Endothelial cell of umbilical vein (primary cell): ENCODE data around the gene FICD. TPM values are rescaled to one million over a fixed set of nuclear protein-coding genes. Genes with fewer than 3 reads are reported as not detected.

Experiments used
- BruUV-seq: library from RNA; stranded (reverse); fragments of 400-500 nt; replicated peaks from 2 replicates; lab custom pipeline; 2021; lab: Mats Ljungman, UMichigan
- CTCF ChIA-PET: fragments of 300-600, 350-600 bp; sonication (Branson Sonifier 250); formaldehyde crosslinking; loops from one replicate; lab custom pipeline; 2021; ENCODE audit warnings: antibody characterized with exemption, inconsistent platforms; lab: Charles Lee
- POLR2A ChIA-PET: fragments of 300-600, 350-600 bp; sonication (Branson Sonifier 250); formaldehyde crosslinking; loops from one replicate; lab custom pipeline; 2021; ENCODE audit warnings: antibody characterized with exemption, inconsistent platforms; lab: Charles Lee
- DNase-seq: peaks from one replicate; pipeline ENCODE4 v3.0.0-alpha.2; 2011; ENCODE audit warnings: low read depth, low spot score
- FAIRE-seq: peaks from 2 replicates; lab custom pipeline; 2011; peaks lifted over from hg19 to GRCh38; lab: Jason Lieb, UNC
- H2AFZ ChIP-seq: 2 replicates; pipeline ENCODE4 v1.6.0; 2012; ENCODE audit warnings: low read depth, low read length, control low read depth, inconsistent platforms
- H3K27ac ChIP-seq: 2 replicates; pipeline ENCODE4 v1.5.1; 2011; ENCODE audit warnings: low read depth, mild to moderate bottlenecking, control low read depth, low read length, moderate library complexity; ENCODE audit not compliant: insufficient read depth
- H3K27me3 ChIP-seq, 2 experiments: 2 replicates each; pipeline versions ENCODE4 v1.6.0 to v1.6.1; 2011; ENCODE audit warnings: low read length in 2 of 2, mixed read lengths in 1 of 2; ENCODE audit not compliant: control insufficient read depth in 2 of 2, insufficient read depth in 2 of 2
- H3K36me3 ChIP-seq, 2 experiments: 2 replicates in 1 of 2; 3 replicates in 1 of 2; pipeline ENCODE4 v1.5.1; 2011; ENCODE audit warnings: low read length in 2 of 2, mild to moderate bottlenecking in 1 of 2, moderate library complexity in 1 of 2; ENCODE audit not compliant: control insufficient read depth in 2 of 2, insufficient read depth in 2 of 2; ENCODE audit errors: extremely low read depth in 1 of 2
- H3K4me1 ChIP-seq: 3 replicates; pipeline ENCODE4 v1.5.1; 2011; ENCODE audit warnings: mild to moderate bottlenecking, low read length; ENCODE audit not compliant: control insufficient read depth, insufficient read depth; ENCODE audit errors: extremely low read depth
- H3K4me2 ChIP-seq: 2 replicates; pipeline ENCODE4 v1.6.1; 2011; ENCODE audit warnings: low read length, control low read depth, mixed read lengths; ENCODE audit not compliant: insufficient read depth
- H3K4me3 ChIP-seq, 3 experiments: fragments of 200-600 bp in 1 of 3; sonication (generic), shearing (Covaris generic) in 1 of 3; replicated peaks in 1 of 3; 2 replicates each; pipeline ENCODE4 v1.5.1; 2011 to 2016; ENCODE audit warnings: control low read depth in 3 of 3, low read length in 3 of 3, mild to moderate bottlenecking in 2 of 3, inconsistent platforms in 1 of 3, low read depth in 1 of 3, moderate library complexity in 1 of 3; ENCODE audit not compliant: insufficient read depth in 1 of 3
- H3K79me2 ChIP-seq: 2 replicates; pipeline ENCODE4 v1.6.0; 2012; ENCODE audit warnings: low read length, inconsistent platforms; ENCODE audit not compliant: control insufficient read depth, insufficient read depth
- H3K9ac ChIP-seq: replicated peaks from 2 replicates; pipeline ENCODE3; 2011; ENCODE audit warnings: low read length, control low read depth; ENCODE audit not compliant: insufficient read depth; ENCODE audit errors: extremely low read depth
- H3K9me1 ChIP-seq: replicated peaks from 3 replicates; pipeline ENCODE4 v1.6.0; 2011; ENCODE audit warnings: mild to moderate bottlenecking, low read length; ENCODE audit not compliant: control insufficient read depth, insufficient read depth; ENCODE audit errors: extremely low read depth
- H3K9me3 ChIP-seq: replicated peaks from 2 replicates; pipeline ENCODE4 v1.5.1; 2012; ENCODE audit warnings: low read length, inconsistent platforms; ENCODE audit not compliant: control insufficient read depth, insufficient read depth
- H4K20me1 ChIP-seq: replicated peaks from 2 replicates; pipeline ENCODE3; 2011; ENCODE audit warnings: mild to moderate bottlenecking, low read length; ENCODE audit not compliant: control insufficient read depth, insufficient read depth; ENCODE audit errors: extremely low read depth
- EZH2 ChIP-seq: IDR thresholded peaks from 2 replicates; pipeline ENCODE4 v1.6.1; 2012; ENCODE audit warnings: borderline replicate concordance, low read depth, mild to moderate bottlenecking, moderate library complexity, low read length, inconsistent platforms; ENCODE audit not compliant: severe bottlenecking
- FOS ChIP-seq: IDR thresholded peaks from 2 replicates; pipeline ENCODE4 v1.6.1; 2011; ENCODE audit warnings: mild to moderate bottlenecking, low read length, moderate library complexity, borderline replicate concordance; ENCODE audit not compliant: insufficient read depth
- GATA2 ChIP-seq: IDR thresholded peaks from 2 replicates; pipeline ENCODE4 v1.7.0; 2011; ENCODE audit warnings: low read depth, mild to moderate bottlenecking, moderate library complexity, mixed read lengths, low read length; ENCODE audit not compliant: insufficient read length, insufficient read depth
- JUN ChIP-seq: IDR thresholded peaks from 2 replicates; pipeline ENCODE4 v1.6.1; 2011; ENCODE audit warnings: borderline replicate concordance, low read depth; ENCODE audit not compliant: insufficient read length, insufficient read depth
- MYC ChIP-seq: IDR thresholded peaks from one replicate; pipeline ENCODE4 v1.6.1; 2011; ENCODE audit warnings: mild to moderate bottlenecking, low read depth, low read length
- POLR2A ChIP-seq: IDR thresholded peaks from 2 replicates; pipeline ENCODE4 v1.6.1; 2012; ENCODE audit warnings: low read depth, mild to moderate bottlenecking, control low read depth, low read length
- POLR2AphosphoS5 ChIP-seq: IDR thresholded peaks from 2 replicates; pipeline ENCODE4 v1.6.1; 2012; ENCODE audit warnings: low read depth, mild to moderate bottlenecking, control low read depth, low read length, moderate library complexity; ENCODE audit not compliant: insufficient read depth
- dilution Hi-C: fragments of 300-500 bp; cut with MboI; formaldehyde crosslinking; loops from one replicate; pipeline ENCODE4 v1.15.0; 2019; ENCODE audit warnings: low sequenced_read_pairs; ENCODE audit not compliant: extremely low pct_ligation_motif_present
- intact Hi-C: fragments of 100-400 bp; cut with micrococcal nuclease; formaldehyde crosslinking; loops from one replicate; pipeline ENCODE4 v1.10.0; 2022
- polyA plus RNA-seq, 4 experiments: library from polyadenylated mRNA; depleted of rRNA in 3 of 4; stranded (reverse) in 3 of 4; unstranded in 1 of 4; fragments of >200 nt; gene quantifications; 2 replicates each; pipeline versions ENCODE4 v1.2.1 to v1.2.3, GENCODE V29; 2011 to 2012; ENCODE audit warnings: missing spikeins in 1 of 4
- total RNA-seq: library from RNA; stranded (reverse); gene quantifications from 2 replicates; pipeline ENCODE4 v1.2.3, GENCODE V29; 2021
- TF ChIP-seq, protein P1 (sequence below): IDR thresholded peaks from 2 replicates; pipeline ENCODE4 v1.6.1; 2011; ENCODE audit not compliant: insufficient read depth, insufficient read length
- TF ChIP-seq, protein P2 (sequence below), 2 donors: IDR thresholded peaks; 1 replicate in 1 of 2; 2 replicates in 1 of 2; pipeline ENCODE4 v1.5.1; 2011; ENCODE audit warnings: low read length in 2 of 2, mild to moderate bottlenecking in 2 of 2, moderate library complexity in 2 of 2, control low read depth in 1 of 2, inconsistent platforms in 1 of 2, low read depth in 1 of 2; ENCODE audit not compliant: insufficient read depth in 1 of 2; ENCODE audit errors: extremely low read depth in 1 of 2

The FICD gene
- total and polyA plus RNA-seq, 2 donors (not counting 3 experiments of a cell fraction or from before 2014, with no cell fraction given) = 3.9 to 6.1 TPM

DNA sequence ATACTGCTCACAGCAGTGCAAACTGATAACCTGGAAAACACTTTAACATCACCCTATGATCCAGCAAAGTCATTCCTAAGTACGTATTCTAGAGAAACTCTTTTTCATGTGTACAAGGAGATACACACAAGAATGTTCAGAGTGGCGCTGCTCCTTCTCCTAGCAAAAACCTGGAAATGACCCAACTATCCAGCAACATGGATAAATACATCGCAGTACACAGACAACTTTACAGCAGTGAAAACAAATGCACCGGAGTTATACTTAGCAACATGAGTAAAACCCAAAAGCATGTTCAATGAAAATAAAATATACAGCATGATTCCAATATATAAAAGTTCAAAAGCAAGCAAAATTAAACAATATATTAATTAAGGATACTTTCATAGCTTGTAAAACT, 27.2 kb downstream of the FICD start:
- no peak for FAIRE-seq
- no peak overlapping the region for H3K4me2 ChIP-seq

More for the DNA sequence above, 27.2 kb downstream of the FICD start:
- intact Hi-C loops = no loop called here
- Histone ChIP-seq H3K27me3 (no peaks in the 10 kb centered on the region), H3K36me3 (peaks cover 9 to 26% of the 10 kb centered on the region in 2 experiments), H3K4me3 (no peak overlapping the region), H2AFZ (no peak overlapping the region), H3K27ac (no peak overlapping the region), H3K4me1 (no peaks in the 10 kb centered on the region), H4K20me1 (no peaks in the 10 kb centered on the region), H3K9ac (no peak overlapping the region), H3K9me3 (no peaks in the 10 kb centered on the region), H3K79me2 (peaks cover 34% of the 10 kb centered on the region), H3K9me1 (no peaks in the 10 kb centered on the region)
- CTCF ChIA-PET = no interaction called here
- no TSS peak for BruUV-seq
- DNase-seq = no peak
- POLR2A ChIA-PET = no interaction called here
- TF ChIP-seq, protein P1, sequence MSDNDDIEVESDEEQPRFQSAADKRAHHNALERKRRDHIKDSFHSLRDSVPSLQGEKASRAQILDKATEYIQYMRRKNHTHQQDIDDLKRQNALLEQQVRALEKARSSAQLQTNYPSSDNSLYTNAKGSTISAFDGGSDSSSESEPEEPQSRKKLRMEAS = no peak
- TF ChIP-seq GATA2 (no peak), EZH2 (no peak), JUN (no peak), MYC (no peak), POLR2A (no peak), FOS (no peak), POLR2AphosphoS5 (no peak)
- TF ChIP-seq, protein P2, sequence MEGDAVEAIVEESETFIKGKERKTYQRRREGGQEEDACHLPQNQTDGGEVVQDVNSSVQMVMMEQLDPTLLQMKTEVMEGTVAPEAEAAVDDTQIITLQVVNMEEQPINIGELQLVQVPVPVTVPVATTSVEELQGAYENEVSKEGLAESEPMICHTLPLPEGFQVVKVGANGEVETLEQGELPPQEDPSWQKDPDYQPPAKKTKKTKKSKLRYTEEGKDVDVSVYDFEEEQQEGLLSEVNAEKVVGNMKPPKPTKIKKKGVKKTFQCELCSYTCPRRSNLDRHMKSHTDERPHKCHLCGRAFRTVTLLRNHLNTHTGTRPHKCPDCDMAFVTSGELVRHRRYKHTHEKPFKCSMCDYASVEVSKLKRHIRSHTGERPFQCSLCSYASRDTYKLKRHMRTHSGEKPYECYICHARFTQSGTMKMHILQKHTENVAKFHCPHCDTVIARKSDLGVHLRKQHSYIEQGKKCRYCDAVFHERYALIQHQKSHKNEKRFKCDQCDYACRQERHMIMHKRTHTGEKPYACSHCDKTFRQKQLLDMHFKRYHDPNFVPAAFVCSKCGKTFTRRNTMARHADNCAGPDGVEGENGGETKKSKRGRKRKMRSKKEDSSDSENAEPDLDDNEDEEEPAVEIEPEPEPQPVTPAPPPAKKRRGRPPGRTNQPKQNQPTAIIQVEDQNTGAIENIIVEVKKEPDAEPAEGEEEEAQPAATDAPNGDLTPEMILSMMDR (IDR thresholded peaks at IDR 0.05; ENCODE audit: extremely low read depth in 1 of 2, insufficient read depth in 1 of 2, low read depth in 1 of 2, low read length in 2 of 2) = no peak
- dilution Hi-C loops = no loop called here
